NCI-H2196 treated with DMSO at 0.1 percent for 48 hours (cell line): Measurements from ENCODE around the gene COX7C.

Source experiments
- DNase-seq: peaks from one replicate; lab custom pipeline; 2025; ENCODE audit not compliant: unreplicated experiment; lab: John Stamatoyannopoulos, UW

The COX7C gene

GRCh38 chr5:86664173-86664572, 46.4 kb downstream of the COX7C start:
- no peak for DNase-seq

GRCh38 chr5:86665984-86666760, 48.4 kb downstream of the COX7C start:
- no peak for DNase-seq

GRCh38 chr5:86666981-86667380, 49.2 kb downstream of the COX7C start:
- DNase-seq: no peak
